Liver (tissue), 9 donors: Measurements from ENCODE around the gene RPL23. TPM values are rescaled to one million over a fixed set of nuclear protein-coding genes. Genes with fewer than 3 reads are reported as not detected.

Source experiments
- DNase-seq: peaks from one replicate; pipeline ENCODE4 v3.0.0-alpha.2; 2017; ENCODE audit warnings: low spot score
- H3K27ac ChIP-seq, 2 donors: one replicate each; pipeline ENCODE4 v1.7.0; 2013; ENCODE audit warnings: inconsistent platforms in 2 of 2, low read length in 2 of 2, control low read depth in 1 of 2, low read depth in 1 of 2, mild to moderate bottlenecking in 1 of 2
- H3K27me3 ChIP-seq, 4 donors: one replicate each; pipeline versions ENCODE4 v1.6.1 to v1.7.0; 2013; ENCODE audit warnings: low read length in 3 of 4, inconsistent platforms in 1 of 4, mild to moderate bottlenecking in 1 of 4, moderate library complexity in 1 of 4; ENCODE audit not compliant: control insufficient read depth in 4 of 4, insufficient read depth in 4 of 4
- H3K36me3 ChIP-seq, 4 donors: one replicate each; pipeline versions ENCODE4 v1.6.1 to v1.7.0; 2013; ENCODE audit warnings: low read length in 3 of 4, mild to moderate bottlenecking in 3 of 4, low read depth in 1 of 4, moderate library complexity in 1 of 4; ENCODE audit not compliant: control insufficient read depth in 4 of 4, insufficient read depth in 3 of 4
- H3K4me1 ChIP-seq, 4 donors: one replicate each; pipeline versions ENCODE4 v1.6.1 to v1.7.0; 2013; ENCODE audit warnings: low read length in 3 of 4, mild to moderate bottlenecking in 3 of 4, moderate library complexity in 1 of 4; ENCODE audit not compliant: control insufficient read depth in 4 of 4, insufficient read depth in 4 of 4
- H3K4me3 ChIP-seq, 3 donors: one replicate each; pipeline versions ENCODE4 v1.6.1 to v1.7.0; 2013; ENCODE audit warnings: low read length in 3 of 3, control low read depth in 1 of 3, low read depth in 1 of 3, mild to moderate bottlenecking in 1 of 3
- H3K9ac ChIP-seq, 2 donors: one replicate each; pipeline ENCODE4 v1.7.0; 2013; ENCODE audit warnings: low read length in 2 of 2, mild to moderate bottlenecking in 2 of 2, moderate library complexity in 2 of 2, control low read depth in 1 of 2, low read depth in 1 of 2
- H3K9me3 ChIP-seq, 4 donors: one replicate each; pipeline versions ENCODE4 v1.6.1 to v1.7.0; 2013; ENCODE audit warnings: low read length in 3 of 4; ENCODE audit not compliant: control insufficient read depth in 4 of 4
- ATF3 ChIP-seq: IDR thresholded peaks from 2 replicates; pipeline ENCODE4 v1.6.1; 2016; ENCODE audit warnings: antibody characterized with exemption
- EGR1 ChIP-seq, 2 donors: IDR thresholded peaks; 2 replicates each; pipeline ENCODE4 v1.6.1; 2016 to 2018; ENCODE audit warnings: antibody characterized with exemption in 2 of 2, low read depth in 2 of 2
- FOXA1 ChIP-seq: IDR thresholded peaks from 2 replicates; pipeline ENCODE4 v1.6.1; 2016; ENCODE audit warnings: antibody characterized with exemption
- FOXA2 ChIP-seq: IDR thresholded peaks from 2 replicates; pipeline ENCODE4 v1.6.1; 2016; ENCODE audit warnings: antibody characterized with exemption
- GABPA ChIP-seq, 2 donors: IDR thresholded peaks in 1 of 2; conservative IDR thresholded peaks in 1 of 2; 2 replicates each; pipeline ENCODE4 v1.6.1; 2016; ENCODE audit warnings: antibody characterized with exemption in 2 of 2, mild to moderate bottlenecking in 1 of 2, moderate library complexity in 1 of 2
- HNF4A ChIP-seq, 2 donors: conservative IDR thresholded peaks; 2 replicates each; pipeline ENCODE4 v1.6.1; 2016; ENCODE audit warnings: antibody characterized with exemption in 2 of 2, mild to moderate bottlenecking in 2 of 2
- HNF4G ChIP-seq: IDR thresholded peaks from 2 replicates; pipeline ENCODE4 v1.6.1; 2016; ENCODE audit warnings: antibody characterized with exemption
- JUND ChIP-seq, 2 donors: IDR thresholded peaks; 2 replicates each; pipeline ENCODE4 v1.6.1; 2016; ENCODE audit warnings: antibody characterized with exemption in 2 of 2
- MAX ChIP-seq: IDR thresholded peaks from 2 replicates; pipeline ENCODE4 v1.6.1; 2016; ENCODE audit warnings: antibody characterized with exemption
- NR2F2 ChIP-seq: IDR thresholded peaks from 2 replicates; pipeline ENCODE4 v1.6.1; 2016; ENCODE audit warnings: antibody characterized with exemption
- RAD21 ChIP-seq, 2 donors: IDR thresholded peaks; 2 replicates each; pipeline ENCODE4 v1.6.1; 2016; ENCODE audit warnings: antibody characterized with exemption in 2 of 2, mild to moderate bottlenecking in 2 of 2
- REST ChIP-seq: IDR thresholded peaks from 2 replicates; pipeline ENCODE4 v1.6.1; 2016; ENCODE audit warnings: antibody characterized with exemption, mild to moderate bottlenecking
- SP1 ChIP-seq: IDR thresholded peaks from 2 replicates; pipeline ENCODE4 v1.6.1; 2018; ENCODE audit warnings: antibody characterized with exemption, mild to moderate bottlenecking
- TAF1 ChIP-seq: conservative IDR thresholded peaks from 2 replicates; pipeline ENCODE4 v1.6.1; 2016; ENCODE audit warnings: antibody characterized with exemption, mild to moderate bottlenecking
- YY1 ChIP-seq: IDR thresholded peaks from 2 replicates; pipeline ENCODE4 v1.6.1; 2016; ENCODE audit warnings: antibody characterized with exemption, mild to moderate bottlenecking
- ZBTB33 ChIP-seq: IDR thresholded peaks from 2 replicates; pipeline ENCODE4 v1.6.1; 2016; ENCODE audit warnings: antibody characterized with exemption
- WGBS: extraction: QIAGEN DNeasy Blood & Tissue Kit; methylation state at CpG from one replicate; pipeline ENCODE4 v1.1.7; 2013; 5-methylcytosine and 5-hydroxymethylcytosine counted together
- polyA plus RNA-seq, 2 donors: library from polyadenylated mRNA; stranded (reverse) in 1 of 2; unstranded in 1 of 2; fragments of 200-250 nt in 1 of 2; fragments of >200 nt in 1 of 2; fragmentation: Nextera tagmentation in 1 of 2; extraction: Ambion mirVana in 1 of 2; gene quantifications; one replicate each; pipeline versions ENCODE4 v1.2.1 to v1.2.3, GENCODE V29; 2013 to 2015
- total RNA-seq, 2 donors: library from RNA; depleted of rRNA; stranded (reverse); fragments of >200 nt; gene quantifications; one replicate each; pipeline ENCODE4 v1.2.3, GENCODE V29; 2014
- donor health status: healthy.
- donor health status: healthy.
- donor health status: healthy.
- donor health status: healthy.
- donor health status: healthy.

Gene RPL23
- total and polyA plus RNA-seq, 4 donors, result 284 to 797 (median 646) TPM

- Histone ChIP-seq H3K4me1 (peaks cover 0 to 21% (median 18%) of the 10 kb centered on the region in 4 donors), H3K36me3 (peaks cover 14 to 44% (median 38%) of the 10 kb centered on the region in 4 donors), H3K27me3 (no peaks in the 10 kb centered on the region), H3K9ac (no peak overlapping the region), H3K4me3 (no peak overlapping the region), H3K27ac (no peak overlapping the region), H3K9me3 (no peaks in the 10 kb centered on the region)
- no peak for DNase-seq
- WGBS, result 86% methylated on average over 7 of the region's 7 CpGs
- TF ChIP-seq ZBTB33, result no peak
- TF ChIP-seq SP1, result no peak
- TF ChIP-seq RAD21 (IDR thresholded peaks at IDR 0.05), result no peak
- no peak for TF ChIP-seq GABPA (IDR thresholded peaks at IDR 0.05 in 1 of 2, conservative IDR thresholded peaks at IDR 0.05 in 1 of 2)
- no peak for TF ChIP-seq ATF3
- no peak for TF ChIP-seq FOXA2
- no peak for TF ChIP-seq MAX
- TF ChIP-seq EGR1 (IDR thresholded peaks at IDR 0.05; ENCODE audit: low read depth in 2 of 2), result no peak
- no peak for TF ChIP-seq FOXA1
Measured at GRCh38 chr17:38850374-38850773, 3.1 kb downstream of the RPL23 start.

GRCh38 chr17:38848939-38849605, 4.4 kb downstream of the RPL23 start:
- H3K4me3 ChIP-seq, result no peak overlapping the region
- WGBS, result 87% methylated on average over 16 of the region's 16 CpGs
- no peak overlapping the region for H3K9ac ChIP-seq
- no peak overlapping the region for H3K27ac ChIP-seq
- no peaks in the 10 kb centered on the region for H3K27me3 ChIP-seq
- no peak for TF ChIP-seq EGR1 (IDR thresholded peaks at IDR 0.05; ENCODE audit: low read depth in 2 of 2)
- TF ChIP-seq ATF3, result no peak
- TF ChIP-seq GABPA (IDR thresholded peaks at IDR 0.05 in 1 of 2, conservative IDR thresholded peaks at IDR 0.05 in 1 of 2), result no peak
- TF ChIP-seq NR2F2, result no peak
- TF ChIP-seq TAF1, result no peak
- no peak for TF ChIP-seq REST
- TF ChIP-seq YY1, result no peak
- no peak for TF ChIP-seq HNF4G
- no peak for TF ChIP-seq JUND (IDR thresholded peaks at IDR 0.05)
- no peak for TF ChIP-seq MAX
- TF ChIP-seq ZBTB33, result no peak
- TF ChIP-seq HNF4A (conservative IDR thresholded peaks at IDR 0.05), result no peak
- no peak for TF ChIP-seq FOXA1
- DNase-seq, result no peak
- peaks cover 14 to 44% (median 38%) of the 10 kb centered on the region in 4 donors for H3K36me3 ChIP-seq
- H3K4me1 ChIP-seq, result peaks cover 0 to 21% (median 18%) of the 10 kb centered on the region in 4 donors
- no peaks in the 10 kb centered on the region for H3K9me3 ChIP-seq
